ENCODE data around the gene FXYD1.

DNA sequence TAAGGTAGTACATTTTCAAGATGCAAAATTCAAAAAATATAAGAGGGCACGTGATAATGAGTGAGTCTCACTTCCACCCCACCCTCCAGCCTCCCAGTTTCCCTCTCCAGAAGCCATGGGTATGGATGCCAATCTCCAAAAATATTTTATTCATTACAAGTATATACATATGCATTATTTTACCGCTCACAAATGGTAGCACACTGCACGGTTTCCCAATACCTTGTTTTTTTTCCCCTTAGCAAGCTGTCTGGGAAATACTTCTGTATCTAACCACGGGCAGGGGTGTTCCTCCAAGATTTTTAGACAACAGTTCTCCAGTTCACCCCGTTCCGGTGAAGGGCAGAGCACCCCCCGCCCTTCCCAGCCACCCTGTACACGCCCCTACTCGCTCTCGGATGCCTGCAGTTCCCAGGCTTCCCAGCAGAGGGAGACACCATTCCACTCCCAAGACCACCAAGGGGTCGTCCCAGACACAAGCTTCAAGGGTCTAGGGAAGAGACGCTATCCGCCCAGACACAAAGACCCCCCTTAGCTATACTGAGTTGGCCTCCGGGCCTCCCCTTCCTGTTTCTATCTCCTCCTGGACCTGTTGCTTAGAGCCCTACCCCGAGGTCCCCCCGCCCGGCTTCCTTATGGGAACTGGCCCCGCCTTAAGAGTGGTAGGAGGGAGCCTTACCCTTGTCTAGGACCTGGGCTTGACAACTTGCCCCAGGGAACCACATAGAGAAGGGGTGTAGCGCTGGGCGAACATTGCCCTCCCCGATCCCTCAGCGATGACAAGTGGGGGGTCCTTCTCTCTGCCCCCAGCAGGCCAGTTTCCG lies 24.1 kb upstream of the FXYD1 start:
- TF ChIP-seq, protein P1, sequence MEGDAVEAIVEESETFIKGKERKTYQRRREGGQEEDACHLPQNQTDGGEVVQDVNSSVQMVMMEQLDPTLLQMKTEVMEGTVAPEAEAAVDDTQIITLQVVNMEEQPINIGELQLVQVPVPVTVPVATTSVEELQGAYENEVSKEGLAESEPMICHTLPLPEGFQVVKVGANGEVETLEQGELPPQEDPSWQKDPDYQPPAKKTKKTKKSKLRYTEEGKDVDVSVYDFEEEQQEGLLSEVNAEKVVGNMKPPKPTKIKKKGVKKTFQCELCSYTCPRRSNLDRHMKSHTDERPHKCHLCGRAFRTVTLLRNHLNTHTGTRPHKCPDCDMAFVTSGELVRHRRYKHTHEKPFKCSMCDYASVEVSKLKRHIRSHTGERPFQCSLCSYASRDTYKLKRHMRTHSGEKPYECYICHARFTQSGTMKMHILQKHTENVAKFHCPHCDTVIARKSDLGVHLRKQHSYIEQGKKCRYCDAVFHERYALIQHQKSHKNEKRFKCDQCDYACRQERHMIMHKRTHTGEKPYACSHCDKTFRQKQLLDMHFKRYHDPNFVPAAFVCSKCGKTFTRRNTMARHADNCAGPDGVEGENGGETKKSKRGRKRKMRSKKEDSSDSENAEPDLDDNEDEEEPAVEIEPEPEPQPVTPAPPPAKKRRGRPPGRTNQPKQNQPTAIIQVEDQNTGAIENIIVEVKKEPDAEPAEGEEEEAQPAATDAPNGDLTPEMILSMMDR (IDR thresholded peaks at IDR 0.05): peak; percentile 80 to 97 (median 83)
- TF ChIP-seq POLR2A (IDR thresholded peaks at IDR 0.05; ENCODE audit: low read depth) (no peak), EP300 (IDR thresholded peaks at IDR 0.05) (no peak), POLR2AphosphoS5 (IDR thresholded peaks at IDR 0.05) (peak in 1 of 2 donors; percentile 17)

Measured in esophagus muscularis mucosa (tissue), 4 donors.